ENCODE data around the gene NT5C.
A peak's percentile ranks its signal among the peaks of the same experiment; 100 is the strongest.
"Not testable (repeated sequence)": the region's sequence is repeated elsewhere in the genome, so short reads cannot be mapped to it uniquely, and the experiment has no call there.

NT5C gene

DNA sequence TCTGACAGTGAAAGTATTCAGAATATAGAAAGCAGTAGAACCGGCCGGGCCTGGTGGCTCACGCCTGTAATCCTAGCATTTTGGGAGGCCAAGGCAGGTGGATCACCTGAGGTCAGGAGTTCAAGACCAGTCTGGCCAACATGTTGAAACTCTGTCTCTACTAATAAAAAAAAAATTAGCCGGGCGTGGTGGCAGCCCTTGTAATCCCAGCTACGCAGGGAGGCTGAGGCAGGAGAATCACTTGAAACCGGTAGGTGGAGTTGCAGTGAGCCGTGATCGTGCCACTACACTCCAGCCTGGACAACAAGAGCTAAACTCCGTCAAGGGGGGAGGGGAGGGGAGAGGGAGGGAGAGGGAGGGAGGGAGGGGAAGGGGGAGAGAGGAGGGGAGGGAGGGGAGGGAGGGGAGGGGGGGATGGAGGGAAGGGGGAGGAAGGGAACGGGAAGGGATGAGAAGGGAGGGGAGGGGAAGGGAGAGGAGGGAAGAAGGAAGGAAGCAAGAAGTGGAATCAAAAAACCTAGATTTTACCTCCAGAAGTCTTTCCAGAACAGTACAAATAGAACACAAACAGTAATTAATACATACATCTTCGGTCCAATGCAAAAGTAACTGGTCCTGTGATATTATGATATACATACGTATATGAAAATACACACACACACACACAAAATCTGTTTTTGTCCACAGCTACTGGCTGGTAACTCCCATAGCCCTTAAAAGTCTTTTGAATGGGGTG lies 10.9 kb upstream of the NT5C start:
- H3K4me3 ChIP-seq (ENCODE audit: low read length) = no peak overlapping the region
- H3K27ac ChIP-seq (ENCODE audit: low read length) = no peak overlapping the region
- H3K9ac ChIP-seq (ENCODE audit: low read length) = no peak overlapping the region
- H3K9me3 ChIP-seq (ENCODE audit: control insufficient read depth, low read depth, low read length) = no peaks in the 10 kb centered on the region
- no peaks in the 10 kb centered on the region for H3K27me3 ChIP-seq (ENCODE audit: control insufficient read depth, insufficient read depth, low read length)
- H3K36me3 ChIP-seq (ENCODE audit: control insufficient read depth, low read depth, low read length) = peaks cover 76% of the 10 kb centered on the region
- H3K4me1 ChIP-seq (ENCODE audit: control insufficient read depth, low read depth, low read length) = no peaks in the 10 kb centered on the region

- H3K27ac ChIP-seq (ENCODE audit: low read length) = no peak overlapping the region
These were observed 7.0 kb upstream of the NT5C start for GRCh38 chr17:75138519-75138918.

DNA sequence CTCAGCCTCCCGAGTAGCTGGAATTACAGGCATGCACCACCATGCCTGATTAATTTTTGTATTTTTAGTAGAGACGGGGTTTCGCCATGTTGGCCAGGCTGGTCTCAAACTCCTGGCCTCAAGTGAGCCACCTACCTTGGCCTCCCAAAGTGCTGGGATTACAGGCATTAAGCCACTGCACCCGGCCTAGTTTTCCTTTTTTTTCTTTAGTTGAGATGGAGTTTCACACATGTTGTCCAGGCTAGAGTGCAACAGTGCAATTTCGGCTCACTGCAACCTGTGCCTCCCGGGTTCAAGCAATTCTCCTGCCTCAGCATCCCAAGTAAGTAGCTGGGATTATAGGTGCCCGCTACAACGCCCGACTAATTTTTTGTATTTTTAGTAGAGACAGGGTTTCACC lies 6.2 kb upstream of the NT5C start:
- H3K36me3 ChIP-seq (ENCODE audit: control insufficient read depth, low read depth, low read length) = peaks cover 50% of the 10 kb centered on the region
- not testable (repeated sequence) for H3K9ac ChIP-seq (ENCODE audit: low read length); H3K9me3 ChIP-seq (ENCODE audit: control insufficient read depth, low read depth, low read length); H3K27me3 ChIP-seq (ENCODE audit: control insufficient read depth, insufficient read depth, low read length); H3K4me1 ChIP-seq (ENCODE audit: control insufficient read depth, low read depth, low read length); H3K4me3 ChIP-seq (ENCODE audit: low read length); H3K27ac ChIP-seq (ENCODE audit: low read length)

More at GRCh38 chr17:75138519-75138918, 7.0 kb upstream of the NT5C start:
- H3K27me3 ChIP-seq (ENCODE audit: control insufficient read depth, insufficient read depth, low read length) = no peaks in the 10 kb centered on the region
- no peak overlapping the region for H3K9ac ChIP-seq (ENCODE audit: low read length)
- H3K4me3 ChIP-seq (ENCODE audit: low read length) = no peak overlapping the region
- peaks cover 57% of the 10 kb centered on the region for H3K36me3 ChIP-seq (ENCODE audit: control insufficient read depth, low read depth, low read length)
- H3K9me3 ChIP-seq (ENCODE audit: control insufficient read depth, low read depth, low read length) = no peaks in the 10 kb centered on the region
- no peaks in the 10 kb centered on the region for H3K4me1 ChIP-seq (ENCODE audit: control insufficient read depth, low read depth, low read length)

DNA sequence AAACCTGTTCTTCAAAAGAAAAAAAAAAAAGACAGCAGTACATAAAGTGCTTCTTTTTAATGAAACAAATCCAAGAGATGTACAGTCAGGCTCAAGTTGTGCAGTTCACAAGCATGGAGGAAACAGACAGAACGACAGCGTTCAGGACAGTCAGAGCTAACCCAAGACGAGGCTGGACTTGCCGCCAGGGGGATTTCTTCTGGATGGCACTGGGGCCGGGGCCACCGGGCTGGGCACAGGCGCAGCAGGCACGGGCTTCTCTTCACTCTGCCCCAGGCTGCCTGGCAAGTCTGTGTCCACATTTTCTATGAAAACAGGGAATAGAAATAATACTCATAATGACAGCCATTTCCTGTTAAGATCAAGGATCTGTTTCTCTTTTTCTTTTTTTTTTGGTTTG lies 4.4 kb upstream of the NT5C start:
- Histone ChIP-seq H3K9ac (ENCODE audit: low read length) (no peak overlapping the region), H3K4me1 (ENCODE audit: control insufficient read depth, low read depth, low read length) (no peaks in the 10 kb centered on the region), H3K27ac (ENCODE audit: low read length) (no peak overlapping the region), H3K4me3 (ENCODE audit: low read length) (no peak overlapping the region), H3K27me3 (ENCODE audit: control insufficient read depth, insufficient read depth, low read length) (no peaks in the 10 kb centered on the region), H3K36me3 (ENCODE audit: control insufficient read depth, low read depth, low read length) (peaks cover 36% of the 10 kb centered on the region), H3K9me3 (ENCODE audit: control insufficient read depth, low read depth, low read length) (no peaks in the 10 kb centered on the region)

DNA sequence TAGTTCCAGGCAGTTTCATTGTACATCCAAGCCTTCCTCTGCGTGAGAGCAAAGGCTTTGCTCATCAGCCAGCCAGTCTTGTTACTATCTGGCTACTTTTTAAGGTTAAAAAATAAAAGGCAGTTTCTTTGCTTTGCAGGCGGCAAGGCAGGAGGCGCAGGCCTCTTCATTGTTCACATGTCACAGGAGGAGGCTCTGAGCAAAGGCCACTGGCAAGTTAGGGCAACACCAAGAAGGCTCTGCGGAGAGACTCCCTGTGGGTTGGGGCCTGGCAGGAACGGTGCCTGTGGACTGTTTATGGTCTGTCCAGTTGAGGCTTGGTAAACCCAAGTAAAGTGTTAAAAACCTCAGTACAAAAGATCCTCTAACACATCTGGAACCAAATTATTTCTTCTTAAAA lies 3.9 kb upstream of the NT5C start:
- no peaks in the 10 kb centered on the region for H3K27me3 ChIP-seq (ENCODE audit: control insufficient read depth, insufficient read depth, low read length)
- H3K9me3 ChIP-seq (ENCODE audit: control insufficient read depth, low read depth, low read length) = no peaks in the 10 kb centered on the region
- peaks cover 2% of the 10 kb centered on the region for H3K4me1 ChIP-seq (ENCODE audit: control insufficient read depth, low read depth, low read length)
- H3K27ac ChIP-seq (ENCODE audit: low read length) = no peak overlapping the region
- H3K9ac ChIP-seq (ENCODE audit: low read length) = no peak overlapping the region
- H3K4me3 ChIP-seq (ENCODE audit: low read length) = no peak overlapping the region
- peaks cover 31% of the 10 kb centered on the region for H3K36me3 ChIP-seq (ENCODE audit: control insufficient read depth, low read depth, low read length)

- H3K27me3 ChIP-seq (ENCODE audit: control insufficient read depth, insufficient read depth, low read length); H3K4me3 ChIP-seq (ENCODE audit: low read length); H3K9me3 ChIP-seq (ENCODE audit: control insufficient read depth, low read depth, low read length); H3K9ac ChIP-seq (ENCODE audit: low read length); H3K27ac ChIP-seq (ENCODE audit: low read length); H3K4me1 ChIP-seq (ENCODE audit: control insufficient read depth, low read depth, low read length): not testable (repeated sequence)
- peaks cover 30% of the 10 kb centered on the region for H3K36me3 ChIP-seq (ENCODE audit: control insufficient read depth, low read depth, low read length)
These were observed 2.2 kb upstream of the NT5C start for GRCh38 chr17:75133607-75134347.

GRCh38 chr17:75133001-75133400 lies 1.5 kb upstream of the NT5C start:
- Histone ChIP-seq H3K4me3 (ENCODE audit: low read length) (no peak overlapping the region), H3K9ac (ENCODE audit: low read length) (no peak overlapping the region), H3K9me3 (ENCODE audit: control insufficient read depth, low read depth, low read length) (no peaks in the 10 kb centered on the region), H3K4me1 (ENCODE audit: control insufficient read depth, low read depth, low read length) (peaks cover 4% of the 10 kb centered on the region), H3K27me3 (ENCODE audit: control insufficient read depth, insufficient read depth, low read length) (no peaks in the 10 kb centered on the region), H3K27ac (ENCODE audit: low read length) (no peak overlapping the region), H3K36me3 (ENCODE audit: control insufficient read depth, low read depth, low read length) (peaks cover 30% of the 10 kb centered on the region)

DNA sequence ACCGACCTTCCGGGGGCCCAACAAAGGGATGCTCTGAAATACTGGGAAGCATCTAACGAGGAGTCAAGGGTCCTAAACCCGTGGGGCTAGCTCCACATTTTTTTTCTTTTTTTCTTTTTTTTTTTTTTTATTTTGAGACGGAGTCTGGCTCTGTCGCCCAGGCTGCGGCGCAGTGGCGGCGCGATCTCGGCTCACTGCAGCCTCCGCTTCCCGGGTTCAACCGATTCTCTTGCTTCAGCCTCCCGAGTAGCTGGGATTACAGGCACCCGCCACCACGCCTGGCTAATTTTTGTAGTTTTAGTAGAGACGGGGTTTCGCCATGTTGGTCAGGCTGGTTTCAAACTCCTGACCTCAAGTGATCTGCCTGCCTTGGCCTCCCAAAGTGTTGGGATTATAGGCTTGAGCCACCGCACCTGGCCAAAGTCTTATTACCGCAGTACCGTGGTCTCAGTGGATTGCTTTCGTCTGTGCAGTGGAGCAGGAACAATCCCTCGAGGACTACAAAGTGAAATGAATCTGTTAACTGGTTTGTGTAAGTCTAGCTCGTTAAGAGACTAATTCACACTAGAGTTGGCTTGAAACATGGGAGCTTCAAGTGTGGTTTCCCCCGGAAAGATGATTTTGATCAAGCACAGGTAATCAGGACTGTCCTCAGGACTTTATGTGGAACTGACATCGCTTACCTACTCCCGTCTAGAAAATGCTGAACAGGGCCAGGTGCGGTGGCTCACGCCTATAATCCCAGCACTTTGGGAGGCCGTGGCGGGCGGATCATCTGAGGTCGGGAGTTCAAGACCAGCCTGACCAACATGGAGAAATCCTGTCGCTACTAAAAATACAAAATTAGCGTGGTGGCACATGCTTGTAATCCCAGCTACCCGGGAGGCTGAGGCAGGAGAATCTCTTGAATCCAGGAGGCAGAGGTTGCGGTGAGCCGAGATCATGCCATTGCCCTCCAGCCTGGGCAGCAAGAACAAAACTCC lies 767 bp upstream of the NT5C start:
- H3K27me3 ChIP-seq (ENCODE audit: control insufficient read depth, insufficient read depth, low read length); H3K9me3 ChIP-seq (ENCODE audit: control insufficient read depth, low read depth, low read length); H3K27ac ChIP-seq (ENCODE audit: low read length); H3K4me1 ChIP-seq (ENCODE audit: control insufficient read depth, low read depth, low read length): not testable (repeated sequence)
- peaks cover 30% of the 10 kb centered on the region for H3K36me3 ChIP-seq (ENCODE audit: control insufficient read depth, low read depth, low read length)
- peak overlapping the region; percentile 84 for H3K9ac ChIP-seq (ENCODE audit: low read length)
- peak overlapping the region; percentile 83 for H3K4me3 ChIP-seq (ENCODE audit: low read length)

- Histone ChIP-seq H3K27me3 (ENCODE audit: control insufficient read depth, insufficient read depth, low read length) (no peaks in the 10 kb centered on the region), H3K9me3 (ENCODE audit: control insufficient read depth, low read depth, low read length) (no peaks in the 10 kb centered on the region), H3K4me1 (ENCODE audit: control insufficient read depth, low read depth, low read length) (peaks cover 4% of the 10 kb centered on the region), H3K9ac (ENCODE audit: low read length) (peak overlapping the region; percentile 84), H3K4me3 (ENCODE audit: low read length) (peak overlapping the region; percentile 83), H3K36me3 (ENCODE audit: control insufficient read depth, low read depth, low read length) (peaks cover 22% of the 10 kb centered on the region), H3K27ac (ENCODE audit: low read length) (peak overlapping the region; percentile 44)
These were observed 787 bp downstream of the NT5C start for GRCh38 chr17:75130632-75131277.

GRCh38 chr17:75130059-75130631 lies 1.4 kb downstream of the NT5C start:
- H3K27me3 ChIP-seq (ENCODE audit: control insufficient read depth, insufficient read depth, low read length) = no peaks in the 10 kb centered on the region
- peaks cover 16% of the 10 kb centered on the region for H3K36me3 ChIP-seq (ENCODE audit: control insufficient read depth, low read depth, low read length)
- no peak overlapping the region for H3K9ac ChIP-seq (ENCODE audit: low read length)
- H3K9me3 ChIP-seq (ENCODE audit: control insufficient read depth, low read depth, low read length) = no peaks in the 10 kb centered on the region
- H3K4me3 ChIP-seq (ENCODE audit: low read length) = peak overlapping the region; percentile 83
- H3K27ac ChIP-seq (ENCODE audit: low read length) = no peak overlapping the region
- peaks cover 4% of the 10 kb centered on the region for H3K4me1 ChIP-seq (ENCODE audit: control insufficient read depth, low read depth, low read length)

- Histone ChIP-seq H3K9ac (ENCODE audit: low read length) (no peak overlapping the region), H3K36me3 (ENCODE audit: control insufficient read depth, low read depth, low read length) (peaks cover 10% of the 10 kb centered on the region), H3K4me1 (ENCODE audit: control insufficient read depth, low read depth, low read length) (peaks cover 4% of the 10 kb centered on the region), H3K4me3 (ENCODE audit: low read length) (no peak overlapping the region), H3K9me3 (ENCODE audit: control insufficient read depth, low read depth, low read length) (no peaks in the 10 kb centered on the region), H3K27ac (ENCODE audit: low read length) (no peak overlapping the region), H3K27me3 (ENCODE audit: control insufficient read depth, insufficient read depth, low read length) (no peaks in the 10 kb centered on the region)
These were observed 2.0 kb downstream of the NT5C start for GRCh38 chr17:75129576-75129975.
